ENCODE measurements around the gene THAP8. TPM values are rescaled to one million over a fixed set of nuclear protein-coding genes. Genes with fewer than 3 reads are reported as not detected.

THAP8 gene
- total RNA-seq, 1 donor from 2014 or later: 10.1 TPM

GRCh38 chr19:35986111-35986510 lies 68.0 kb downstream of the THAP8 start:
- H3K36me3 Mint-ChIP-seq (ENCODE audit: insufficient read depth): no peaks in the 10 kb centered on the region
- H3K9me3 Mint-ChIP-seq (ENCODE audit: low read depth): no peaks in the 10 kb centered on the region
- DNase-seq (ENCODE audit: low spot score, unreplicated experiment): no peak
- no peak overlapping the region for H3K27ac Mint-ChIP-seq
- TF ChIP-seq, protein P1, sequence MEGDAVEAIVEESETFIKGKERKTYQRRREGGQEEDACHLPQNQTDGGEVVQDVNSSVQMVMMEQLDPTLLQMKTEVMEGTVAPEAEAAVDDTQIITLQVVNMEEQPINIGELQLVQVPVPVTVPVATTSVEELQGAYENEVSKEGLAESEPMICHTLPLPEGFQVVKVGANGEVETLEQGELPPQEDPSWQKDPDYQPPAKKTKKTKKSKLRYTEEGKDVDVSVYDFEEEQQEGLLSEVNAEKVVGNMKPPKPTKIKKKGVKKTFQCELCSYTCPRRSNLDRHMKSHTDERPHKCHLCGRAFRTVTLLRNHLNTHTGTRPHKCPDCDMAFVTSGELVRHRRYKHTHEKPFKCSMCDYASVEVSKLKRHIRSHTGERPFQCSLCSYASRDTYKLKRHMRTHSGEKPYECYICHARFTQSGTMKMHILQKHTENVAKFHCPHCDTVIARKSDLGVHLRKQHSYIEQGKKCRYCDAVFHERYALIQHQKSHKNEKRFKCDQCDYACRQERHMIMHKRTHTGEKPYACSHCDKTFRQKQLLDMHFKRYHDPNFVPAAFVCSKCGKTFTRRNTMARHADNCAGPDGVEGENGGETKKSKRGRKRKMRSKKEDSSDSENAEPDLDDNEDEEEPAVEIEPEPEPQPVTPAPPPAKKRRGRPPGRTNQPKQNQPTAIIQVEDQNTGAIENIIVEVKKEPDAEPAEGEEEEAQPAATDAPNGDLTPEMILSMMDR (IDR thresholded peaks at IDR 0.05; ENCODE audit: unreplicated experiment): no peak
- peaks cover 3% of the 10 kb centered on the region for H3K4me1 Mint-ChIP-seq (ENCODE audit: low read depth)
- H3K27me3 Mint-ChIP-seq: peaks cover 80% of the 10 kb centered on the region
- no peak overlapping the region for H3K4me3 Mint-ChIP-seq (ENCODE audit: low read depth)

Other genes starting within 250 kb of the THAP8 start
- 5.3 TPM in 2 replicates for gene PRODH2, start 241.4 kb downstream of the THAP8 start, total RNA-seq
- gene NPHS1, start 201.8 kb downstream of the THAP8 start, total RNA-seq: 15.7 and 17.5 TPM in 2 replicates
- gene KIRREL2, start 197.4 kb downstream of the THAP8 start, total RNA-seq: 97.5 and 100.0 TPM in 2 replicates
- 134 and 135 TPM in 2 replicates for gene APLP1, start 185.7 kb downstream of the THAP8 start, total RNA-seq
- 11.4 and 13.9 TPM in 2 replicates for gene NFKBID, start 153.7 kb downstream of the THAP8 start, total RNA-seq
- 1.6 TPM in 1 of 2 replicates, not detected in the other for gene HCST, start 151.8 kb downstream of the THAP8 start, total RNA-seq
- not detected in 2 replicates for gene TYROBP, start 146.0 kb downstream of the THAP8 start, total RNA-seq
- 31.0 and 31.5 TPM in 2 replicates for gene LRFN3, start 117.9 kb downstream of the THAP8 start, total RNA-seq
- gene SDHAF1, start 59.1 kb downstream of the THAP8 start, total RNA-seq: 13.3 and 14.4 TPM in 2 replicates
- gene SYNE4, start 45.5 kb downstream of the THAP8 start, total RNA-seq: 32.8 and 33.2 TPM in 2 replicates
- 32.9 and 36.8 TPM in 2 replicates for gene ALKBH6, start 40.1 kb downstream of the THAP8 start, total RNA-seq
- gene CLIP3, start 21.4 kb downstream of the THAP8 start, total RNA-seq: 16.2 and 17.9 TPM in 2 replicates
- gene WDR62, start 612 bp upstream of the THAP8 start, total RNA-seq: 9.2 and 10.6 TPM in 2 replicates
- gene OVOL3, start 56.9 kb upstream of the THAP8 start, total RNA-seq: 0.47 TPM in 1 of 2 replicates, not detected in the other
- 84.8 and 85.8 TPM in 2 replicates for gene POLR2I, start 60.6 kb upstream of the THAP8 start, total RNA-seq
- gene TBCB, start 61.2 kb upstream of the THAP8 start, total RNA-seq: 138 and 148 TPM in 2 replicates
- gene CAPNS1, start 85.8 kb upstream of the THAP8 start, total RNA-seq: 427 and 435 TPM in 2 replicates
- not detected in 2 replicates for gene COX7A1, start 98.2 kb upstream of the THAP8 start, total RNA-seq
- gene ZNF565, start 160.4 kb upstream of the THAP8 start, total RNA-seq: 8.2 and 9.0 TPM in 2 replicates
- gene ZNF146, start 160.8 kb upstream of the THAP8 start, total RNA-seq: 99.0 and 101 TPM in 2 replicates

Measured in progenitor cell of endocrine pancreas (in vitro differentiated cells).